Sigmoid colon (tissue), 7 donors: ENCODE results near the gene PEX5. TPM values are rescaled to one million over a fixed set of nuclear protein-coding genes. Genes with fewer than 3 reads are reported as not detected.

Experiments
- DNase-seq: peaks from one replicate; pipeline ENCODE4 v3.0.0-alpha.2; 2019
- H3K27ac ChIP-seq, 4 donors: fragments of 200-600 bp; sonication (generic); one replicate each; pipeline ENCODE4 v1.5.1; 2016 to 2019; ENCODE audit warnings: mild to moderate bottlenecking in 1 of 4
- H3K27me3 ChIP-seq, 3 donors: fragments of 200-600 bp; sonication (generic); one replicate each; pipeline ENCODE4 v1.5.1; 2019; ENCODE audit warnings: mild to moderate bottlenecking in 1 of 3
- H3K36me3 ChIP-seq, 4 donors: fragments of 200-600 bp; sonication (generic); one replicate each; pipeline ENCODE4 v1.5.1; 2016 to 2019
- H3K4me1 ChIP-seq, 4 donors: fragments of 200-600 bp; sonication (generic); one replicate each; pipeline ENCODE4 v1.5.1; 2017 to 2019
- H3K4me3 ChIP-seq, 4 donors: fragments of 200-600 bp; sonication (generic); one replicate each; pipeline ENCODE4 v1.5.1; 2017 to 2019; ENCODE audit warnings: mild to moderate bottlenecking in 2 of 4, moderate library complexity in 1 of 4
- H3K9me3 ChIP-seq, 4 donors: fragments of 200-600 bp in 3 of 4; sonication (generic) in 3 of 4; one replicate each; pipeline versions ENCODE4 v1.5.1 to v1.6.1; 2013 to 2019
- EP300 ChIP-seq, 4 donors: sonication (generic); formaldehyde crosslinking; IDR thresholded peaks; one replicate each; pipeline ENCODE4 v1.6.1; 2017; ENCODE audit warnings: antibody characterized with exemption in 4 of 4
- POLR2A ChIP-seq, 2 donors: fragments of 450-650 bp; IDR thresholded peaks; one replicate each; pipeline ENCODE4 v1.6.1; 2016; ENCODE audit warnings: antibody characterized with exemption in 2 of 2, mild to moderate bottlenecking in 2 of 2, moderate library complexity in 2 of 2
- POLR2AphosphoS5 ChIP-seq, 4 donors: sonication (generic); formaldehyde crosslinking; IDR thresholded peaks; one replicate each; pipeline ENCODE4 v1.6.1; 2017; ENCODE audit warnings: antibody characterized with exemption in 4 of 4
- WGBS, 2 donors: extraction: QIAGEN DNeasy Blood & Tissue Kit; methylation state at CpG; one replicate each; pipeline ENCODE4 v1.1.7; 2013; 5-methylcytosine and 5-hydroxymethylcytosine counted together
- intact Hi-C: fragments of 100-400 bp; cut with DNase I; formaldehyde crosslinking; loops from one replicate; pipeline ENCODE4 v1.15.1; 2023
- polyA plus RNA-seq, 3 donors: library from polyadenylated mRNA; stranded (reverse); fragments of 200-250 nt; gene quantifications; one replicate each; pipeline ENCODE4 v1.2.3, GENCODE V29; 2013
- total RNA-seq, 4 donors: library from RNA; depleted of rRNA; stranded (reverse); fragments of >200 nt; gene quantifications; one replicate each; pipeline ENCODE4 v1.1.0, GENCODE V29; 2016
- TF ChIP-seq, protein P1 (sequence below), 4 experiments: fragments of 450-650 bp in 3 of 4; fragments of 200-600 bp in 1 of 4; IDR thresholded peaks; one replicate each; pipeline ENCODE4 v1.5.1; 2016 to 2019; ENCODE audit warnings: antibody characterized with exemption in 4 of 4, mild to moderate bottlenecking in 3 of 4, moderate library complexity in 2 of 4
- donor health status: healthy with polysubstance abuse.
- donor health status: Bipolar disorder and iron deficiency.
- donor health status: healthy.

Gene PEX5
- total and polyA plus RNA-seq, 7 donors, result 13.9 to 48.5 (median 29.9) TPM

DNA sequence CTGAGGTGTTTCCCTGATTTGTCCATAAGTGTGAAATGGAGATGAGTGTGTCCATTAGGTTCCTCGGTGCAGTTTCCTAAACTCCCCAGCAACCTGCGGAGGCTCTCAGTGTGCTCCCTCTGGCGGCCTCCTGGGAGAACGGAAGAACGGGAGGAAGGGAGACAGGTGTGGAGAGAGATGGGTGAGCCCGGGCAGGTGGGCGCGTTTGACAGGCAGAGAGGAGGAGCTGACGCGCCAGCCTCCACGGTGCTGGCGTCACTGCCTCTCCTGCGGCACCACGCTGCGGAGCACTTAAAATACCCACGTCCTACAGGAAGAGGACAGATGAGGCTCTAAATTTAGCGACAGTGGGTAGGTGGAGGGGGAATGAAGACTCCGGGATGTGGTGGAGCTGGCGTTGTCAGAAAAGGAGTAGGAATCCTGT, 26.8 kb upstream of the PEX5 start:
- intact Hi-C loops, result no loop called here
- H3K27ac ChIP-seq, result no peak overlapping the region
- H3K27me3 ChIP-seq, result peaks cover 0 to 13% (median 9%) of the 10 kb centered on the region in 3 donors
- peak; percentile 60 for DNase-seq
- no peak for TF ChIP-seq EP300 (IDR thresholded peaks at IDR 0.05)
- TF ChIP-seq, protein P1, sequence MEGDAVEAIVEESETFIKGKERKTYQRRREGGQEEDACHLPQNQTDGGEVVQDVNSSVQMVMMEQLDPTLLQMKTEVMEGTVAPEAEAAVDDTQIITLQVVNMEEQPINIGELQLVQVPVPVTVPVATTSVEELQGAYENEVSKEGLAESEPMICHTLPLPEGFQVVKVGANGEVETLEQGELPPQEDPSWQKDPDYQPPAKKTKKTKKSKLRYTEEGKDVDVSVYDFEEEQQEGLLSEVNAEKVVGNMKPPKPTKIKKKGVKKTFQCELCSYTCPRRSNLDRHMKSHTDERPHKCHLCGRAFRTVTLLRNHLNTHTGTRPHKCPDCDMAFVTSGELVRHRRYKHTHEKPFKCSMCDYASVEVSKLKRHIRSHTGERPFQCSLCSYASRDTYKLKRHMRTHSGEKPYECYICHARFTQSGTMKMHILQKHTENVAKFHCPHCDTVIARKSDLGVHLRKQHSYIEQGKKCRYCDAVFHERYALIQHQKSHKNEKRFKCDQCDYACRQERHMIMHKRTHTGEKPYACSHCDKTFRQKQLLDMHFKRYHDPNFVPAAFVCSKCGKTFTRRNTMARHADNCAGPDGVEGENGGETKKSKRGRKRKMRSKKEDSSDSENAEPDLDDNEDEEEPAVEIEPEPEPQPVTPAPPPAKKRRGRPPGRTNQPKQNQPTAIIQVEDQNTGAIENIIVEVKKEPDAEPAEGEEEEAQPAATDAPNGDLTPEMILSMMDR (IDR thresholded peaks at IDR 0.05), result peak in 2 of 4 experiments; percentile 21 to 29
- WGBS, 2 donors, result 4 to 6% methylated on average over 19 of the region's 19 CpGs
- no peak overlapping the region for H3K4me3 ChIP-seq
- no peaks in the 10 kb centered on the region for H3K4me1 ChIP-seq
- no peaks in the 10 kb centered on the region for H3K36me3 ChIP-seq
- H3K9me3 ChIP-seq, result no peaks in the 10 kb centered on the region

DNA sequence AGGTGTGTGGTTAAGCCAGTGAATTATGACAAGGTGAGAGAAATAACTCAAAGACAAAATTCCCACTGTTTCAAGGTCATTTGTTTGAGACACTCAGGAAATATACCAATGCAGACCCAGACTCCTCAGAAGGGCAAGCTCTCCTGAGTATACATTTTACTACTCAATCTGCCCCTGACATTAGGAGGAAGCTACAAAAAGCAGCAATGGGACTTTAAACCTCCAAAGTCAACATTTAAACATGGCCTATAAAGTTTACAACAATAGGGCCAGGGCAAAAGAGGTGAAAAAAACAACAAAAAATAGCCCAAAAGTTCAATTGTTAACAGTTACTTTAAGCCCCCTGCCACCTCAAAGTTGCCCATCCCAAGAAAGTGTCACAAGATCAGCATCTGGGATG, 19.5 kb upstream of the PEX5 start:
- Histone ChIP-seq H3K36me3 (no peaks in the 10 kb centered on the region), H3K4me3 (no peak overlapping the region), H3K27ac (no peak overlapping the region), H3K9me3 (peaks cover 0 to 3% (median 1%) of the 10 kb centered on the region in 4 donors), H3K4me1 (no peaks in the 10 kb centered on the region), H3K27me3 (no peaks in the 10 kb centered on the region)
- DNase-seq, result no peak
- TF ChIP-seq POLR2AphosphoS5 (IDR thresholded peaks at IDR 0.05) (no peak), POLR2A (IDR thresholded peaks at IDR 0.05) (no peak), EP300 (IDR thresholded peaks at IDR 0.05) (no peak)
- TF ChIP-seq, protein P1 (IDR thresholded peaks at IDR 0.05), result no peak
- intact Hi-C loops, result no loop called here

DNA sequence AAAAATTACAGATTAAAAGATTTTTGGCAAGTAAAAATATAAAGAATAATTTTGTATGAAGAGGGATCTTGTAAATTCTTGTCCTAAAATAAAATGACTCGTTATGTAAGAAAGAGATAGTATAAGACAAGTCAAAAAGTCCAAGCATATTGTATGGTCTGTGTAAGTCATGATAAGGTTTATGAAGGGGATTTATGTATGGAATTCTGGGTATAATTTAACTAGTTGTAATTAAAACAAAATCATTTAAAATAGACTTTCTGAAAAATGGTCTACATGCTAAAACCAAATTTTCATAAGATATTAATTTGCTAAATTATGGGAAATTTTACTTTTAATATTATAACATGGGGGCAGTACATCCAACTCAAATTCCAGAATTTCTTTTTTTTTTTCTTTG, 17.6 kb upstream of the PEX5 start:
- Histone ChIP-seq H3K27ac (no peak overlapping the region), H3K4me3 (no peak overlapping the region), H3K4me1 (no peaks in the 10 kb centered on the region), H3K36me3 (no peaks in the 10 kb centered on the region), H3K27me3 (no peaks in the 10 kb centered on the region), H3K9me3 (peaks cover 0 to 3% (median 1%) of the 10 kb centered on the region in 4 donors)
- 61 to 86% methylated on average over 1 of the region's 1 CpG for WGBS, 2 donors
- DNase-seq, result no peak
- intact Hi-C loops, result no loop called here
- TF ChIP-seq EP300 (IDR thresholded peaks at IDR 0.05) (no peak), POLR2AphosphoS5 (IDR thresholded peaks at IDR 0.05) (no peak), POLR2A (IDR thresholded peaks at IDR 0.05) (no peak)
- TF ChIP-seq, protein P1 (IDR thresholded peaks at IDR 0.05), result no peak

- DNase-seq, result no peak
- intact Hi-C loops, result no loop called here
Observed at GRCh38 chr12:7175493-7175892, 14.0 kb upstream of the PEX5 start.

DNA sequence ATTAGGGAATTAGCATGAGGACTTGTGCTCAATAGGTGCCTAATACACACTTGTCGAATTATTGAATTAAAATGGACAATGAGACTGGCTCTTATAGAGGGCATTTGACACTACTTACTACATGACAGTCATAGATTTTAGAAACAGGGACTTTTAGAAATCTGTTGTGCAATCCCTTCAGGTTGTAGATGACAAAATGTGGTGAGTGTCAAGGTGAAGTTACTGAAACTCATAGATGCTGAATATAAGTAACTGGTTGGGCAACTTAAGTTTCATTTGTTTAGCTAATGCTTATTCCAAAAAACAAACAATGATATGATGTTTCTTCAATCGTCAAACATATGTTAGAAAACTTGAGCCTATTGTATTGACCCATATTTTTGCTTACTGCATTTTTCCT, 12.9 kb upstream of the PEX5 start:
- Histone ChIP-seq H3K27me3 (no peaks in the 10 kb centered on the region), H3K9me3 (no peaks in the 10 kb centered on the region), H3K4me3 (no peak overlapping the region), H3K36me3 (no peaks in the 10 kb centered on the region), H3K27ac (no peak overlapping the region), H3K4me1 (no peaks in the 10 kb centered on the region)
- WGBS, 2 donors, result 51 to 75% methylated on average over 2 of the region's 2 CpGs
- intact Hi-C loops, result no loop called here
- no peak for DNase-seq
- TF ChIP-seq, protein P1 (IDR thresholded peaks at IDR 0.05), result no peak

More at GRCh38 chr12:7175493-7175892, 14.0 kb upstream of the PEX5 start:
- Histone ChIP-seq H3K27ac (no peak overlapping the region), H3K4me3 (no peak overlapping the region), H3K9me3 (no peaks in the 10 kb centered on the region), H3K27me3 (no peaks in the 10 kb centered on the region), H3K4me1 (no peaks in the 10 kb centered on the region), H3K36me3 (no peaks in the 10 kb centered on the region)
- TF ChIP-seq POLR2A (IDR thresholded peaks at IDR 0.05) (no peak), POLR2AphosphoS5 (IDR thresholded peaks at IDR 0.05) (no peak), EP300 (IDR thresholded peaks at IDR 0.05) (no peak)
- TF ChIP-seq, protein P1 (IDR thresholded peaks at IDR 0.05), result no peak
